Colon (tissue), 2 donors: ENCODE measurements around the gene NTN5.
"Not testable (repeated sequence)": the region's sequence is repeated elsewhere in the genome, so short reads cannot be mapped to it uniquely, and the experiment has no call there.

ENCODE experiments used
- FAIRE-seq: peaks from 2 replicates; lab custom pipeline; 2012; peaks lifted over from hg19 to GRCh38; lab: Jason Lieb, UNC
- donor health status: control.
- donor health status: control.

The NTN5 gene

DNA sequence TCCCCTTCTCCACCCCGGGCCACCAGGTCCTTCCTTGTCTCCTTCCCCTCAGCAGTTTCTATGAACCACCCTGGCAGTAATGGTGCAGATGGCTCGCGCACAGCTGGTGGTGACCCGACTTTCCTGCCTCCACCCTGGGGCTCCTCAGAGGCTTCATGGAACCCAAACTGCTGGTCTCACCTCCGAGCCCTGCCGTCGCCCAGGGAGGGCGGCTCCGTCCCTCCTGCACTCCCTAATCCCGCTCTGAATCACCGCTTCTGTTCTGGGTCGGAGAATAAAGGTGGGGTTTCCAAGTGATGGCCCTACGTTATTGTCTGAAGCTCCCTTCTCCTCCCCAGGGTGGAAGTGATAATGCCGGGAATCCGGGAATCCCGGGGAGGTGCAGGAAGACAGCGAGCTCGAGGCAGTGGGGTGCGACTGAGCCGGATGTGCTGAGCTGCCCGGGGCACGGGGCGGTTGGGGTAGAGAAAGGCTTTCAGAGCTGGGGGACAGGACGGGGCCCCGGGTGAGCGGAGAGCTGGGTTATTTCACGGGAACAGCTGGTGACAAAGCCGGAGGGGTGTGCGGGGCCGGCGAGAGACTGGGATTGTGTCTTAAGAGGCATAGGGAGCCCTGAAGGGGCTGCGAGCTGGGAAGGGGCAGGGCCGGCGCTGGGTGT lies 23.7 kb upstream of the NTN5 start:
- FAIRE-seq = no peak

DNA sequence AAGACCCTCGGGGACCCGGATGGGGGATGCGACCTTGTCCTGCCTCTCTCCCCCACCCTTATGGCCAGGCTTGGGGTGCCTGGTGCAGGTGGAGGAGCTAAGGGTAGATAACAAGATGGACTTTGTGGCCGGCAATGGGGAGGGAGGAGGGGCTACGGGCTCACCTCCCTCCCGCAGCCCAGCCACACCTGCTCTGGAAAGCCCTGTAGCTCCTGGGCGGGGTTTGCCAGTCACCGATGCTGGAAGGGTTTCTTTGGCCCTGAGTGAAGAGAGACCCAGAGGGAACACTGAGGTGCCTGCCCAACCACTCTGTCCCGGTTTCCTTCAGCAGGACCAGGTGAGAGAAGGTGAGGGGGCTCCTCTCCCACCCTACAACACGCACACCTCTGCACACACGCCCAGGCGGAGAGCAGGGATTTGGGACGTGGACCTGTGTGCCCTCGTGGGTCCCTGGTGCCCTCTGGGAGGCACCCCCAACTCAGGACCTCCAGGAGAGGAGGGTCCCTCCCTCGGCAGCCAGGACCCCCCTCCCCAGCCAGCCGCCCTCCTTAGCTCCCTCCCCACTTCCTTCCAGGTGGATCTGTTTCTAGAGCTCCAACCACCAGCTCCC lies 23.0 kb upstream of the NTN5 start, which contains the start of gene FUT2:
Gene FUT2 (plus strand): TSS at position 229 of the 610 bp plus-strand sequence. CDS start 6,986 bp downstream, outside the sequence.
- no peak for FAIRE-seq

DNA sequence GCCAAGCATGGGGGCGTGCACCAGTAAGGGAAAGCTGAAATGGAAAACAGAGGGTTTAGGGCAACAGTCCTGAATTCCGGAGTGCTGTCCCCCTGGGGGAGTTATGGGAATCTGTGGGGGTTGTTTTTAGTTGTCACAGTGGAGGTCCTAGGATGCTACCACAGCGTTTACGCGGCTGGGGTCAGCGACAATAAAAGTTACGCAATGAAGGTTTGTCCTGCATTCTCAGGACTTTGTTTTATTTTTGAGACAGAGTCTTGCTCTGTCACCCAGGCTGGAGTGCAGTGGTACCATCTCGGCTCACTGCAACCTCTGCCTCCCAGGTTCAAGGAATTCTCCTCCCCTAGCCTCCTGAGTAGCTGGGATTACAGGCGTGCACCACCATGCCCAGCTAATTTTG lies 20.8 kb upstream of the NTN5 start:
- not testable (repeated sequence) for FAIRE-seq

DNA sequence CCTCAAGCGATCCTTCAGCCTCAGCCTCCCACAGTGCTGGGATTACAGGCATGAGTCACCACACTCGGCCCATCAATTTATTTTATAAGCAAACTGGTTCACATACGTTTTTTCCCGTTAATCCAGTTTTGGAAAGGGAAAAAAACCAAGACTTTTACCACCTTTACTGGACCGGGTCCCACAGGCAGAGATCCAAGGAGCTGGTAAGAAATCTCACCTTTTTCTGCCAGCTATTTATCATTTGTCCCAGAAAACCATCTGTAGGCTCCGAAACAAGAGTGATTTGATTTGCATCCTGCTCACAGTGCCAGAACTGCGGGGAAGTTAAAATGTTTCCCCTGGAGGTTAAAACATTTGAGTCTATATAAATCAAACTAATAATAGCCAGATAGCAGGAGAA lies 16.6 kb upstream of the NTN5 start:
- FAIRE-seq = no peak

DNA sequence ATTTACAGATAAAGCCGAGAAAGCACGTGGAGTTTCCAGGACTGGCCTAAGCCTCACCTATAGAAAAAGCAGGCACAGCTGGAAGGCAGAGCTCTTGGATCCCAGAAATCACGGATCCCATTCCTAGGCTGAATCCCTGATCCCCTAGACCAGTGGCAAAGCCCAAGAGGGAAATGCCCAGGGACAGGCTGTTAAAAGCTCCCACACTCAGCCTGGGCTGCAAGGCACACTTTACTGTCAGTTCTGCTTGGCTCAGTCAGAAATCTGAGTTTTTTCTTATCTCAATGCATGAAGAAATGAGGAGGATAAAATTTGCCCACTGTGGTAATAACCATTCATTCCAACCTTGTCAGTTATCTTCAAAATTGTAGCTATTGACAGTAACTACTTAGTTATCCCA lies 15.0 kb upstream of the NTN5 start:
- FAIRE-seq = no peak

DNA sequence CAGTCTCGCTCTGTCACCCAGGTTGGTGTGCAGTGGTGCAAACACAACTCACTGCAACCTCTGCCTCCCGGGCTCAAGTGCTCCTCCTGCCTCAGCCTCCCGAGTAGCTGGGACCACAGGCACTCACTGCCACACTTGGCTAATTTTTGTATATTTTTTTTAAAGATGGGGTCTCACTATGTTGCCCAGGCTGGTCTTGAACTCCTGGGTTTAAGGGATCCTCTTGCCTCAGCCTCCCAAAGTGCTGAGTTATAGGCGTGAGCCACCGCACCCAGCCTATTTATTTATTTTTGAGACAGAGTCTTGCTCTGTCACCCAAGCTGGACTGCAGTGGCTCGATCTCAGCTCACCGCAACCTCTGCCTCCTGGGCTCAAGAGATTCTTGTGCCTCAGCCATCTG lies 13.8 kb upstream of the NTN5 start:
- FAIRE-seq = not testable (repeated sequence)

DNA sequence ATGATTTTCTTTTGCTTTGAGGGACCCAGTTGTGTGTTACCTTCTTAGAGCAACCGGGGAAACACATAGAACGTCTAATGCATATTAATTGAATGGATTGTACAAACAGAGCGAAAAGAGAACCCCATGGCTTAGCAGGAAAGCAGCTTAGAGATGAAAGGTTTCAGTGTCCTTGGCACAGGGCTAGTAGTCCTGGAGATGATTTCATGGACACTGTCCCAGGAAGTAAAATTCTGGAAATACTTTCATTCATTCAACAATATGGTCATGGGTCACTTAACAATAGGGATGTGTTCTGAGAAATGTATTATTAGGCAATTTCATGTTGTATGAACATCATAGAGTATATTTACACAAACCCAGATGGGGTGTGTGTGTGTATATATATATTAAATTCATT lies 13.3 kb upstream of the NTN5 start:
- no peak for FAIRE-seq

DNA sequence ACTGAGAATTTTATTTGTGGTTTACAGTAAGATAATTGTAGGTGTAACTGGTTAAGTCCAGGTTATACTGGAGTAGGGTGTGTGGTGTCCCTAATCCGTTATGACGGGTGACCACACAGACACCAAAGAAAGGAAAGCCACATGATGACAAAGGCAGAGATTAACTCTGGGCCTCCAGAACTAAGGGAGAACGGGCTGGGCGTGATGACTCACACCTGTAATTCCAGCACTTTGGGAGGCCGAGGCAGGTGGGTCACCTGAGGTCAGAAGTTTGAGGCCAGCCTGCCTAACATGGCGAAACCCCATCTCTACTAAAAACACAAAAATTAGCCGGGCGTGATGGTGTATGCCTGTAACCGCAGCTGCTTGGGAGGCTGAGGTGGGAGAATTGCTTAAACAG lies 12.8 kb upstream of the NTN5 start:
- FAIRE-seq = no peak

DNA sequence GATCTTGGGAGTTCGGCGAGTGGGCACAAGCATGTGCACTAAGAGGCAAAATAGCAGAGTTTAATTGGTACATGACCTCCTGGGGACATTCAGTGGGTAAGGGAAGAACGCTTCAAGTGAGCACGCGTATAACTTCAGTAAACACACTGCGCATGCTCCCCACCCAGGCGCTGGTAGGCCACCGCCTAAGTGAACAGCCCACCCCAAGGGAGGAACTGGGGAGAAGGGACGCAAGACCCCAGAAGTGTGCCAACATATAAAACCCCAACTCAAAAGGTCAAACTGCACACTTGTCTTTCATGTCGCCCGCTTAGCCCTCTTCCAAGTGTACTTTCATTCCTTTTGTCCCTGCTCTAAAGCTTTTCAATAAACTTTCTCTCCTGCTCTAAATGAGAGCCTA lies 10.5 kb upstream of the NTN5 start:
- no peak for FAIRE-seq

DNA sequence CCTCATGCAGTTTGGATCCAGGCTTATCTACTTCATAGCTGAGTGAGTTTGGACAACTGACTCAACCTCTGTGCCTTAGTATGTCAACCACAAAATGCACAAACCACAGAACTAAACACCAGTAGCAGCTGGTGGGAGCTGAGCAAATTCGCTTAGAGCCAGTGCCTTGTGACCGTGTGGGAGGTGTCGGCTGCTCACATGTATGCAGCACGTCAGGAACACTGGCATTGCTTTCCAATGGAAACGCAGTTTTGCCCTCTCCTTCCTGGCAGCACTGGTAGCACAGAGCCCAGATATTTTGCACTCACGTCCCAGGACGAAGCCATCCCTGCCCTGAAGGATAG lies 8.3 kb upstream of the NTN5 start:
- FAIRE-seq = no peak

DNA sequence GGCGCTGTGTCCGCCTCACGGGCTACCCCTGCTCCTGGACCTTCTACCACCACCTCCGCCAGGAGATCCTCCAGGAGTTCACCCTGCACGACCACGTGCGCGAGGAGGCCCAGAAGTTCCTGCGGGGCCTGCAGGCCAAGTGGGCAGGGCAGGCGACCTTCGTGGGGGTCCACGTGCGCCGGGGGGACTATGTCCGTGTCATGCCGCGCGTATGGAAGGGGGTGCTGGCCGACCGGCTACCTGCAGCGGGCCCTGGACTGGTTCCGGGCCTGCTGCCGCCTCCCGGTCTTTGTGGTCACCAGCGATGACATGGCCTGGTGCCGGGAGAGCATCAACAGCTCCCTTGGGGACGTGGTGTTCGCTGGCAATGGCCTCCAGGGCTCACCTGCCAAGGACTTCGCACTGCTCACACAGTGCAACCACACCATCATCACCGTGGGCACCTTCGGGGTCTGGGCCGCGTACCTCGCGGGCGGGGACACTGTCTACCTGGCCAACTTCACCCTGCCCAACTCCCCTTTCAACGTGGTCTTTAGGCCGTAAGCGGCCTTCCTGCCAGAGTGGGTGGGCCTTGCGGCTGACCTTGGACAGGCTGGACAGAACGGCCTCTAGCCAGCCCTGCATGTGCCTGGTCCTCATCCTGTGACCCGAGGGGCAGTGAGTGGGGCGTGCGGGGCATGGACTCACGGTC lies 7.8 kb upstream of the NTN5 start:
- no peak for FAIRE-seq

DNA sequence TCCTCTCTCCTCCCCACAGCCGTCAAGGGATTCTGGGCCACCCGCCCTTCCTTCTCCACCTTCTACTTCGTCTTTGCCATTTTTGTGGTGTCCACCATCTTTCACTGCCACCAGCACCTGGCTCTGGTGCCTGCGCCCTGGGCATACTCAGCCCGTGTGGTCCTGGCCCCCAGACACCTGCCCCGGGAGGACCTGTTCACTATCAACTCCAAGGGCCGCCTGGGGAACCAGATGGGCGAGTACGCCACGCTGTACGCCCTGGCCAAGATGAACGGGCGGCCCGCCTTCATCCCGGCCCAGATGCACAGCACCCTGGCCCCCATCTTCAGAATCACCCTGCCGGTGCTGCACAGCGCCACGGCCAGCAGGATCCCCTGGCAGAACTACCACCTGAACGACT lies 7.2 kb upstream of the NTN5 start:
- FAIRE-seq = not testable (repeated sequence)

DNA sequence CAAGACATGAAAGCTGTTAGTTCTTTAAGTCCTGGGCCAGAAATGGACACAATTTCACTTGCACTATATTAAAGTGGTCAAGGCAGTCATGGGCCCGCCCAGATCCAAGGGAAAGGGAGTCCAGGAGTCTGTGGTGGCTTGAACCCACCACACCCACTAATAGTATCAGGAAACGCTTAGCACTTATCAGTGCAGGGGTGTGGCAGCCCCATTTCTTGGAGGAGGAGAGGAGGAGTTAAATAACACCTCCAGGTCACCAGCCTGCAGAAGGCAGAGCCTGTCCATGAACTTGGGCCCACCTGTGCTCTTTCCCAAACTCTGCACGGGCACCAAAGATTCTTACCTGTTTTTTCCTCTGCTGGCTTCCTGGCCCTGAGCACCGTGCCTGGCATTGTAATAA lies 5.4 kb upstream of the NTN5 start:
- FAIRE-seq = no peak

DNA sequence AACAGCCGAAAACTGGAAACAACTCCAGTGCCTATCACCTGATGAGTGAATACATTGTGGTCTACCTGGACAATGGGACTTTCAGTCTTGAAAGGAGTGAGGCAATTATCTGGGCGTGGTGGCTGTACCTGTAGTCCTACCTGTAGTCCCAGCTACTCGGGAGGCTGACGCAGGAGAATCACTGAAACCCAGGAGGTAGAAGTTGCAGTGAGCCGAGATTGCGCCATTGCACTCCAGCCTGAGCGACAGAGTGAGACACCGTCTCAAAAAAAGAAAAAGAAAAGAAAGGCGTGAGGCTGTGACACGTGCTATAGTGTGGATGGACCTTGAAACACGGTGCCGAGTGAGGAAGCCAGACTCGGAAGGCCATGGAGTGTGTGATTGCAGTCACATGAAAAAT lies 4.1 kb upstream of the NTN5 start:
- FAIRE-seq = no peak

DNA sequence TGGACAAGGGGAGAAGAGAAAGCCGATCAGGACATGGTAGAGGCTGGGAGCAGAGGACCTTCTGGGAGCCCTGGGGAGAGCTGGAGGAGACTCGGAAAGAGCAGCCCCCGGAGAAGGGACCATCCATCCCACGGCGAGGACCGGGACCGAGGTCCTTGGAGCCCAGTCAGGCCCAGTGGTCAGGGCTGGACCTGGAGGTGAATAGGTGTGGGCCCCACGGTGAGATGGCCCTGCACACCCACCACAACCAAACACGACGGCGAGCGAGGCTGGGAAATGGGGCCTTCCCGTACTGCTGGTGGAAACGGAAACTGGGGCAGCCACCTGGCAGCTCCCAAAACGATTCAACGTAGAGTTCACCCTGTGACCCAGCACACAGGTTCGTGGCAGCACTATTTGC lies 3.7 kb upstream of the NTN5 start:
- no peak for FAIRE-seq

DNA sequence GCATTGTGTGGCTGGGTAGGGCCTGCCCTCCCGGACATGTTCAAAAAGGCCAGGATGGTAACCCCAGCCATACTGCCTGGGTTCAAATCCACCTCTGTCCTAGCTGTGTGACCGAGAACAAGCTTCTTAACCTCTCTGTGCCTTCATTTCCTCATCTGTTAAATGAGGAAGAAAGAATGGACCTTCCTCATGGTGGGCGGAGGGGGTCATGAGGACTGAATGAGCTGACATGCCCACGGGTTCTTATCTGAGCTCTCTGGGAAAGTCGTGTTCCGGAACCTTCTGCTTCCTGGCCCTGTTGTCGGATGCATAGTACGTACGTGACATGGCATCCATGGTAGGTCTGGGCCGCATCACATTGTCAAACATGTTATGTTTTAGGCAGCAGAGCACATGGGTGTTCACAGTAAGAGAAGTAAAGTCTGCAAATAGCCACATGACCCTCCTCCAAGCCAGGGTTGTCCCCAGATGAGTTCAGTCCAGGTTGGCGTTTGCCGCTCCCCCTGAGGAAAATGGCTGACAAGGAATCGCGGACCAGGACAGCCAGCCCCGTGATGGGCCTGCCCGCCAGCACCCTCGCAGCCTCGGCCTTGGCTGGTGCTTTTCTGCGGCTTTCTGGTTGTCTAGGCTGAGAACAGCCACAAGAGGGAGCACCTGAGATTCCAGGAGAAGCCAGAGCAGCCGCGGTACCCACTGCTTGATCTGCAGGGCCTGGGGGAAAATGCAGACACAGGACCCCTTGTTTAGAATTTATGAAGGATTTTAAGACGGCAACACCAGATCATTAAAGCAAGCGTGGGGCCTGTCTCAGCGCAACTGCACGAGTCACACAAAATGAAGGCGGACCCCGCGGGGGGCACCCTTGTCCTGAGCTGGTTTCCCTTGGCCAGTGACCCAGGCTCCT lies 2.4 kb upstream of the NTN5 start:
- no peak for FAIRE-seq

DNA sequence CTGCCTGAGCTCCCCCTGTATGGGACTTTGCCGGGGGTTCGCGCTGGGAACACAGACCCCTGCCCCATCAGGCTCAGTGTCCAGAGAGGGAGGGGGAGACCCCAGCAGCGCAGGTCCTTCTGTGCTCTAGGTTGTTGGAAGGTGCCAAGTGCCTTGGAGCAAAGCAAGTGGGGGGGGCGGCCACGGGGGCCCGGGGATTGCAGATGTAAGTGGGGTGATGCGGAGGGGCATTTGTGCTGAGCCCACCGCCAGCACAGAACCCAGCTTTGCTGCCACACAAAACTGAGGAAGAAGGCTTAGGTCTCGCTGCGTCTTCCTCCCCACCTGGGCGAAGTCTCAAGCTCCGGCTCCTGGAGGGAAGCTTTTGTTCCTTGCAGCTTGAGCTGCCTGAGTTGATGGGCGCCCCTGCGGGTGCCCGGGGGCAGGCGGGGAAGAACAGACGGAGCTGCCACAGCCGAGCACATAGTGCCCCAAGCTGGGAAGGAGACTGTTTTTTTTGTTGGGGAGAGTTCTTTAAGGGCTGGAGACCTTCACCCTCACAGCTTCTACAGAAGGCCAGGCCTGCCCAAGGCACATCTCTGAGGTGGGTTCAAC lies 1.5 kb upstream of the NTN5 start:
- FAIRE-seq = no peak

DNA sequence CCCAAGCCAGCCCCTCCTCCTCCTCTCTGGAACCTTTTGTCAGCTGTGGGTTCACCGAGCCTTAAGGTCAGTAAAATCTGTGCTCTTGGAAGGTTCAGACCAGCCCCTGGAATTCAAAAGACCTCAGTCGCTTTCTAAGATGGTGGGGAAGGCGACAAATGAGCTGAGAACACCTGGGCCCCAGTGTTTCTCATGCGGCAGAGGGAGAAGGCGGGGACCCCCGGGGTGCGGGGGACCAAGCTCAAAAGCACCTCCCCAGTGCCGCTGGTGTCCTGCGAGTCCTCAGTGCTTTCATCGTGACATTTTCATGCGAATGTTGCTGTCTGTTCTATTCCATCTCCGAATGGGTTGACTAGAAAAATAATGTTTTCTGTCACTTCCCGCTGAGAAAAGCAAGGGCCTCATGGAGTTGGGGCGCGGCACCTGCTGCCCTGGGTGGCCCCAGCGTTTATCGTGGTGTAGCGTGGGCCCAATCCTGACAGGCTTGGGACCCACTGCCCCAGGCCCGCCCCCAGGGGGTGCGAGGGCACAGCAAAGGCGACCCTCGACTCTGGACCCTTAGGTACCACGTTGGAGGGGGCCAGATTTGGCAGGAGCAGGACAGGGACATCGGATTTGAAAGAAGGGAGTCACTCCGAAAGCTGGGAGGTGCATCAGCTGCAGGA lies 751 bp upstream of the NTN5 start:
- FAIRE-seq = no peak

DNA sequence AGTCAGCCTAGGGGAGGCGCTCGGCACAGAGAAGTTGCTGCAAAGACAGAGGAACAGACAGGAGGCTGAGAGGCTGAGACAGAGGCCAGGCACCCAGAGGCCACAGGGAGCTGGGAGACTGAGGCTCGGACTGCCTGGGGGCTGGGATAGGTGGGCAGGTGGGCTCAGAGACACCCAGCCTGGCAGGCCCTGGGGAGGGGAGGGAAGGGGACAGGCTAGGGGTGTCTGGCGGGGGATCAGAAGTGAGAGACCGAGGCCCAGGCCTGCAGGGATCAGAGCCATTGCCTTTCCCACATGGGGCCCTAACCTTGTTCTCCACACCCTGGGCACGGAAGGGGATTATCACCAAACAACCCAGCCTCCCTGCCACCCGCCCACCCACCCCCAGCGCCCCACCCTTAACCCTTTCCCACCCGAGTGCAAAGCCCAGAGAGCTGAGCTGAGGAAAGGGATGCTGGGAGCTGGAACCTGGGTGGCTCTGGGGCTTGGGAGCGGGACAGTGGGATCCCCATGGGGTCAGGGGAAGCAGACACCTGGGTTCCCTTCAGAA lies 1.3 kb downstream of the NTN5 start:
- no peak for FAIRE-seq

DNA sequence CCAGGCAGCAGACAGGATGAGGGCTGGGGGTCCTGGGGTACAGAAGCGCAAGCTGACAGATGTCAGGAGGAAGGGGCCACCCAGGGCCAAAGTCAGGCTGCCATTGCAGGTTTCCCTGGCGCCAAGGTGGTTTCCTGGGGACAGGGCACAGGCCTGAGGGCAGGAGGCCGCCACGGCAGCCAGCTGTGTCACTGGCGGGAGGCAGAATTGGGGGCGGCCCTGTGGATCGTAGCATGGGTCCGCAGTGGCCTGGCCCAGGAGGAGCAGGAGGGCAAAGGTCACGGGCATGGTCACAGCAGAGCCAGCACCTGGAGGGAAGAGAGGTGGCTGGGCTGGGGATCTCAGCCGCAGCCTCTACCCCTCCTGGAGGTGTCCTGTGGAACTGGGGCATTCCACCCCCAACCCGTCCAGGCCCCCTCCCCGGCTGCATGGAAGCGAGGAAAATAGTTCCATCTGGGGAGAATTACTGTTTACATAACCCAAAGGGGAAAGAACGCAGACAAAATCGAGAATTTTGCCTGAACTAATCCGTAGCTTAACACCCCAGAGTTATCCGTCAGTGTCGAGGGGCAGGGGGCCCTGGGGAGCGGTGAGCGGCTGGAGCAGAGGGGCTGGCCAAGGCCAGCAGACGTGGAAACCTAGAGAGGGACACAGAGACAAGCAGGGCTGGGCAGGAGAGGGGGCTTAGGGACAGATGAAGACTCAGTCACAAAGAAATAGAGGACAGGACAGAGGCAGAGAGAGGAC lies 1.9 kb downstream of the NTN5 start:
- FAIRE-seq = no peak
